SW 1271 (cell line): Measurements from ENCODE around the gene ACCS.

Experiments used
- DNase-seq, 2 experiments: peaks; one replicate each; lab custom pipeline; 2025; lab: John Stamatoyannopoulos, UW

Gene ACCS, protein sequence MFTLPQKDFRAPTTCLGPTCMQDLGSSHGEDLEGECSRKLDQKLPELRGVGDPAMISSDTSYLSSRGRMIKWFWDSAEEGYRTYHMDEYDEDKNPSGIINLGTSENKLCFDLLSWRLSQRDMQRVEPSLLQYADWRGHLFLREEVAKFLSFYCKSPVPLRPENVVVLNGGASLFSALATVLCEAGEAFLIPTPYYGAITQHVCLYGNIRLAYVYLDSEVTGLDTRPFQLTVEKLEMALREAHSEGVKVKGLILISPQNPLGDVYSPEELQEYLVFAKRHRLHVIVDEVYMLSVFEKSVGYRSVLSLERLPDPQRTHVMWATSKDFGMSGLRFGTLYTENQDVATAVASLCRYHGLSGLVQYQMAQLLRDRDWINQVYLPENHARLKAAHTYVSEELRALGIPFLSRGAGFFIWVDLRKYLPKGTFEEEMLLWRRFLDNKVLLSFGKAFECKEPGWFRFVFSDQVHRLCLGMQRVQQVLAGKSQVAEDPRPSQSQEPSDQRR

DNA sequence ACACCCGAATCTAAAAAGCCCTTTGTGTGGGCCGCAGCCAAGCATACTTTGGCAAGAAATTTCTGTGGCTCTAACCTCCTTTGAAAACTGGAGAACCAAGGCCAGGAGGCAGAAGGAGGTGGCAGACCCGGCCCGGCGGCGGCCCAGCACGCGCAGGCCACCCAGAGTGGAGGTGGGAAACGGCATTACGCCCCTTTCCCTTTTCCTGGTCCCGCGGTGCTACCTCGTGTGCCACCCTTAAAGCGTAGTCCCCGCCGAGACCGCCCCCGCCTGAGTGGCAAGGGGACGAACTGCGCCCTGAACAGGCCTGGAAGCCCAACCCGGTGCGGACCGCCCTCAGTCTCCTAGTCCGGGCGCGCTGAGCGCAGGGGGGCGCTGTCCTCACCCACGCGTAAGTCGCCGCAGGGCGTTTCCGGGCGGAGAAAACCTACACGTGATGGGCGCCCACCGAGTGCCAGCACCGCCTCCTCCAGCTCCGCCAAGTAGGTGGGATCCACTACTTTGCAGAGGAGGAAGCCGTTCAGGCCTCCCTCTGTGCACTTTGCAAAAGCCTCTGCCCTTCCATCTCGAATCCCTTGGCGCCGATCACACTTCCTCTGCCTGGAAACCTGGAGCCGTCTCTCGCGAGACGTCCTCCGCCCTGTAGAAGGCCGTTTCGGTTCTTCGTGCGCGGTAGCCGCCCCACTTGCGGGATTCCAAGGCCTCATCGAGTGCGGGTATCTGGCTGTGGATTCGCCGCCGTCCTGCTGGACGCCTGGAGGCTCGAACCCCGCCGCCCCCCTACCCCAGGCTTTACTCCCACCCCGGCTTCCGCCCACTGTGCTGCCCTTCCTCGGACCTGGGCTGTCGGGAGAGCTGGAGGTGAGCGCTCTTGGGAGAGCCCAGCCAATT is at the start of gene ACCS:
Gene ACCS (plus strand): TSS at position 430 of the 891 bp plus-strand sequence. CDS start 1,358 bp downstream, outside the sequence.
- peak; percentile 84 to 90 for DNase-seq

DNA sequence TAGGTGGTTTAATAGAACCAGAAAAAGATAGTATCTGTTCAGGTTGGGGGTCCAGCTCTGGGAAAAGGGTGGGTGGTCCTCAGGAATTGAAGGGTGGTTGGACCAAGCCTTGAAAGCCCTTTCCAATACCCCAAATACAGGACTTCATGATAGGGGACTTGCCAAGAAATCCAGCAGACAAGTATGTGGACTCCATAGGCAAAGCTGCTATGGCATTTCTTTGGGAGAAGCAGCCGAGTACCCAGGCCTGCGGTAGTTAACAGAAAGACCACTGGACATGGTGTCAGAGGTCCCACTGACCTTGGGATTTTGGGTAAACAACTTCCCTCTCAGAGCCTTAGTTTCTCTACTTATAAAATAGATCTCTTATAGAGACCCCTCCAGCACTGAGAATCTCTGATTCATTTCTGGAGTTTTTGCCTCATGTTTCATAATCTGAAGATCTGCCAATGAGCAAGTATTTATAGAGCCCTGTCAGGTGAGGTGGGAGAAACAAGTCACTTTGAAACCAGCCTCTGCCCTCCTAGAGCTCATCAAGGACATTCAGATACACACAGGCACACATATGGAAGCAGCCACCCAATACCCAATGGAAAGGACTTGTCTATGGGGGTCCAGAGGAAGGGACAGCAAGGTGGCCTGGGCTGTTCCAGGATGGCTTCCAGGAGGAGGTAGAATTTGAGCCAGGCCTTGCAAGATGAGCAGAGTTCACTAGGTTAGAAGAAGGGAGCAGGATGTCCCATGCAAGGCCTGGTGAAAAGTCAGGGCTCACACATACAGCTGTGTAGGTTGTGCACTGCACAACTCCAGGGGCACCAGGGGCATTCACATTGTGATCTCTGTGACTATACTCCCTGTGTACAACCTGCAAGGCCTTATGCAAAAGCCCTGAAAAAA is 49.3 kb upstream of the ACCS start:
- DNase-seq = no peak

DNA sequence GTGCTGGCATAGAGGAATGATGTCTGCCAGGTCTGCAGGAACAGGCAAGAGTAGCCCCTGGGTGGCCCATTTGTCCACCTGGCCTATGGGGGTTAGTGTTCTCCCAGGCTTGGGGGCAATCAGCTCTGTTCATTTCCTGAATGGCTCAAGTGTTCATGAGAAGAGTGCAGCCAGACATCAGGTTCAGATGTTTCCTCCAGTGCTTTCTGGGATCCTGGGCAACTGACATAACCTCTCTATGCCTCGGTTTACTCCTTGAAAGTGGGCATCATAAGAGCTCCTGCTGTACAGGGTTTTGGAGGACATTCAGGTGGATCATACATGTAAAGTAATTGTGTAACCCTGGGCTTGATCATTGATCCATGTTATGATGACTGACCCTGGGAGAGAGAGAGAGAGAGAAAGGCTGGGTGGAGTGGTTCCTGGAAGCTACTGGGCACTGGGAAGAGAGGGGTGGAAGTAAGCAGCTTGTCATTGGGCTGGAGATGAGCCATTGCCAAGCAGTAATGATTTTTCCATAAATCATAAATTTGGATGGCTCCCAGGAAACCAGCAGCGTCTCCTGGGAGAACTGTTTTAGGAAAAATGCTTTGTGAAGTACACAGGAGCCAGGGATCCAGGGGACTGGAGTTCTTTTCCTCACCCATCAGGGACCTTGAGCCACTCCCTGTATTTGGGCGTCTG is 48.5 kb upstream of the ACCS start:
- no peak for DNase-seq

DNA sequence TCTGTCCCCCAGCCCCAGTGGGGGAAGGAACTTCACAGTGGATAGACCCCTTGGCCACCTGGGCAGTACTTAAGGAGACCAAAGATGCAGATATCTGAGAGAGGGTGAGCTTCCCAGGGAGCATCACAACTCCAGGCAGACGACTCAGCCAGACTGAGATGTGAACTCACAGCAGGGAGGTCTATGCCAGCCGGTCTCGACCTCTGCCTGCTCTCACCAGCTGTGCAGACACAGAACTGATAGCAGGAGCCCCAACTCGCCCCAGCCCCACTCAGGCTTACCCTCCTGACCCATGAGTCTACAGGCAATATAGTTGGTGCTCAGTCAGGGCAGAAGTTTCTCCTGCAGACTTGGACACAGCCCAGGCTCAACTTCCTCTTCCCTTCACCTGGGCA is 47.9 kb upstream of the ACCS start:
- DNase-seq = no peak

DNA sequence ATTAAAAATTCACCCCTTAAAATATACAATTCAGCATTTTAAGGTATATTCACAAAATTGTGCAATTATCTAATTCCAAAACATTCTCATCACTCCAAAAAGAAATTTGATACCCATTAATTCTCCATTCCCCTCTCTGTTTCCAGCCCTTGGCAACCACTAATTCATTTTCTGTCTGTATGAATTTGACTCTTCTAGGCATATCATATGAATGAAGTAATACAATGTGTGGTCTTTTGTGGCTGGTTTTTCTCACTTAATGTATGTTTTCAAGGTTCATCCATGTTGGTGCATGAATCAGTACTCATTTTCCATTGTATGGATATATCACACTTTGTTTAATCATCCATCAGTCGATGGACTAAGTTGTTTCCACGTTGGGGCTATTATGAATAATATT is 47.2 kb upstream of the ACCS start:
- DNase-seq = no peak

DNA sequence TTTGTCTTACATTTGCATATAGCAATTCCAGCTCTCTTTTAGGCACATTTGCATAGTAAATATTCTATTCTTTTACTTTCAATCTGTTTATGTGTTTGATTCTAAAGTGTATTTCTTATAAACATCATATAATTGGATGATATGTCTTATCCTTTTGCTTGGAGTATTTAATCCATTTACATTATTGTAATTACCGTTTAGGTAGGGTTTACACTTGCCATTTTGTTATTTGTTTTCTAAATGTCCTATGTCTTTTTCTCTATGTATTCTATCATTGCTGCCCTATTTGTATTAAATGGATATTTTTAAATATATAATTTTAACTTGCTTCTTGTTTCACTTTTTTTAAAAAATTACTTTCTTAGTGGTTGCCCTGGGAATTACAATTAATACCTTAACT is 41.1 kb upstream of the ACCS start:
- no peak for DNase-seq

DNA sequence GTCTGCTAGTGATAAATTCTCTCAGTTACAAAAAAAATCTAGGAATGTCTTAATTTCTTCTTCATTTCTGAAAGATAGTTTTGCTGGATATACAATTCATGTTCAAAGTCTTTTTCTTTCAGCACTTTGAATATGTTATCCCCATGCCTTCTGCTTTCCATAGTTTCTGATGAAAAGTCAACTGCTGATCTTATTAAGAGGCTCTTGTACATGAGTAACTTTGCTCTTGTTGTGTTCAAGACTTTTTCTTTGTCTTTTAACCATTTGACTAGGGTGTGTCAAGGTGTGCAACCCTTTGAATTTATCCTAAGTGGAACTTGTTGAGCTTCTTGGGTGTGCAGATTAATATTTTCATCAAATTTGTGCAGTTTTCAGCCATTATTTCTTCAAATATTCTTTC is 40.3 kb upstream of the ACCS start:
- DNase-seq = no peak

DNA sequence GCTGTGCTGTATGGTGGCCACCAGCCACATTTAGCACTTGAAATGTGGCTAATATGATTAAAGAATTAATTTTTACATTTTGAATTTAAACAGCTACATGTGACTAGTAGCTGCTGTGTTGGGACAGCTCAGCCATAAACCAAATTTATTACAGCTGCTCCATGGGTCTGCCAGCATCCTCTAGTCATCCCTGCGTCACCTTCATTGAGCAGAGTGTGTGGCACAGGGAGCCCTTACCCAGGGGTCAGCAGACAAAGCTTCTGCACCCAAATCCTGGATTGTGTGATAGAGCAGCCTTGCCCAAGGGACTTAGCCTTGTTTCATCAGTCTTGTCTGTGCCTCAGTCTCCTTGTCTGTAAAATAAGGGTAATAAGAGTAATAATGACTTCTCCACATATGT is 37.7 kb upstream of the ACCS start:
- no peak for DNase-seq

DNA sequence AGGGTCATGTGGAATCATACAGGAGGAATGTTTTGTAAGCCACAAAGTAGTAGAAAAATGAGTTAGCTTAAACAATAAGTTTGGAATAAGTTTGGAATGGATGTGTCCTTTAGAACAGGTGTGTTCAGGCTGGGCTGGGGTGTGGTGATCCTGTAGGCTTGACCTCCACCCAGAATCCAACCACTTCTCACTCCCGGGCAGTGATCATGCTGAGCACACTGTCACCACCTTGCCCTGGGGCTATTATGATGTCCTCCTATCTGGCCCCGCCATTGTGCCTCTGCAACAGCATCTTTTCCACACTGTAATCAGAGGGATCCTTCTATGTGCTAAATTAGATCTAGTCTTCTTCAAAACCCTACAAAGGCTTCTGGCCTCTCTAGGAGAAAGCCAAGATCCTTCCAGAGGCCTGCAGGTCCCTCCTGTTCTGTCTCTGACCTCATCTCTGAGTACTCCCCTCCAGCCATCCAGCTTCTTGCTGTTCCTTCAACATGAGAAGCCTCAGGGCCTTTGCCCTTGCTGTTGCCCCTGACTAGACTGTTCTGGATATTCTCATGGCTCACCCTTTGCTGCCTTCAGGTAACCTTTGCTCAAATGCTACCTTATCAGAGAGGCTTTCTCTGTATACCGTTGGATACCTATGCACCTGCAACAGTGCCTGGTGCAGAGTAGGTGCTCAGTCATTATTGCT is 37.1 kb upstream of the ACCS start:
- no peak for DNase-seq

DNA sequence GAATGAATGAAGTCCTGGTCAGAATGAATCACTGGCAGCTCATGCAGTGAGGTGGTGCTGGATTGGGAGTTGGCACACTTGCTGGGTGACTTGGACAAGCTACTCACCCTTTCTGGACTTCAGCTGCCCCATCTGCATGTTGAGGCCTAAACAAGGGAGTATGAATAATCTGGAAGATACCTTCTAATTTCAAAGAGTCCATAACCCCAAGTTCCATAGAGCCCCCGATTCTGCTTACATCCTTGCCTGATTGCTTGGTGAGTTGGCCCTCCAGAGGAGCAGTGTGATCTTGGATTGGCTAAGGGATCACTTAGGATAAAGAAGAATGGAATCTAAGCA is 36.6 kb upstream of the ACCS start:
- DNase-seq = no peak

DNA sequence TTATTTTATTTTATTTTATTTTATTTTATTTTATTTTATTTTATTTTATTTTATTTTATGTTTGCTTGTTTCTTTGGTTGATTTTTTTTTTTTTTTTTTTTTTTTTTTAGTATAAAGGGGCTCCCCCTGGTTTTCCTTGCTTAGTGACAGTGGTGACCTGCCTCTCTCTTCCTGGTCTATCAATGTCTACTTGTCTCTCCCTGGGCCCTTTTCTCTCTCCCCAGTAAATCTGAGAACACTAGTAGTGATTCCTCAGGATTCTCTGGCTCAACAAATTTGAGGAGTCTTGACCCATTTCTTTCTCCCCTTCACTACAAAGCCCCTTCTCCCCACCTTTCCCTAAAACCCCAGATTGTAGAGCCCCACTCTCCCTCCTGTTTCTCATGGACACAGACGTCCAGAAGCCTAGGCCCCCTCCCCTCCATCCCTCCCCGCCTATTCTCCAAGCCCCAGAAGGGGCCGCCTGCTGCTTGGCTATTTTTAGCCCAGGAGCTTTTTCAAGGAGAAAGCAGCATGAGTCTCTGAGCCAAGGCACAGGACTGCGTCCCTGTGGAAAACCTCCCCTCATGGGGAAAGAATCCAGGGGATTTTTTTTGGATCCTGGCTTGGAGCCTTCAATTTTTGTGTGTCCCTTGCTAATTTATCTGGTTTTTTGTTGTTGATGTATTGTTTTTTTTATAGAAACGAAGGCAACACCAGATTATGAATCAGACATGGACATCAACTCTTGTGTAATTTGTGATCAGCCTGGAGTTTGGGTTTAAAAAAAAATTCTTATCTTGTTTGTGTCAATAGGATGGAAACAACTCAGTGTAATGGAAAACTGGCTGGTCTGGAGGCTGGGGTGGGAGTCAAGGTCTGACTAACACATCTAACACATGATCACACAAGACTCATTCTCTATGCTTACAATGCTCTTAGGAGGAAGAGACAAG is 35.8 kb upstream of the ACCS start:
- DNase-seq = no peak

DNA sequence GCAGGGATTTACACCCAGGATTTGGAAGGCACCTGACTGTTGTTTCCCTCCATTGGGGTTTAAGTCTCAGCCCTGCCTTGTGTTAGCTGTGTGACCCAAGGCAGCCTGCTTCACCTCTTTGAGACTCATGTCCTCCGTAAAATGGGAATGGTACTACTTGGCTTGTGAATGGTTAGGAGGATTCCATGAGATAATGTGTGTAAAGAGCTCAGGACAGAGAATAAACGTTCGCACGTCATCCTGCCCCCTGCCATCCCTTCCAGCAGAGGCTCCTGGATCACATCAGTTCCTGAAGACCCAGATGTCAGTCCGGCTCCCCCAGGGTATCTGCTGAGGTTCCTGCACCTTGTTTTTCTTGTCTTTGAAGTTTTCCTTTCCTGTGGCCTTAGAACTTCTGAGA is 35.1 kb upstream of the ACCS start:
- no peak for DNase-seq

DNA sequence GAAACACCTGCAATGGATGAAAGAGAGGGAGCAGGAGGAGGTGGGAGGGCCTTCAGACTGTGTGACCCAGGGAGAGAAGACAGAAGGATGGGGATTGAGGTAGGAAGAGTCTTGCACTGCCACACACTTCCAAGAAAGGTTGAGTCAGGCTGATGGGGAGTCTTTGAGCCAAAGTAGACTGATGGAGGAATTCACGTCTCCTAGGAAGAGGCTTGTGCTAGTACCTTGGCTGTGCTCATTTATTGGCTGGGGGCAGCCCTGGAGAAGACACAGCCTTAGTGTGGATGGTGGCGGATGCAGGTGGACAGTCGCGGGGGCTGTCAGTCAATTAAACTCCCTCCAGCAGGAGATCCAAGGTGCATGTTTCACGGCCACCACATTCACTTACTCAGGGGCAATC is 34.5 kb upstream of the ACCS start:
- DNase-seq = no peak

DNA sequence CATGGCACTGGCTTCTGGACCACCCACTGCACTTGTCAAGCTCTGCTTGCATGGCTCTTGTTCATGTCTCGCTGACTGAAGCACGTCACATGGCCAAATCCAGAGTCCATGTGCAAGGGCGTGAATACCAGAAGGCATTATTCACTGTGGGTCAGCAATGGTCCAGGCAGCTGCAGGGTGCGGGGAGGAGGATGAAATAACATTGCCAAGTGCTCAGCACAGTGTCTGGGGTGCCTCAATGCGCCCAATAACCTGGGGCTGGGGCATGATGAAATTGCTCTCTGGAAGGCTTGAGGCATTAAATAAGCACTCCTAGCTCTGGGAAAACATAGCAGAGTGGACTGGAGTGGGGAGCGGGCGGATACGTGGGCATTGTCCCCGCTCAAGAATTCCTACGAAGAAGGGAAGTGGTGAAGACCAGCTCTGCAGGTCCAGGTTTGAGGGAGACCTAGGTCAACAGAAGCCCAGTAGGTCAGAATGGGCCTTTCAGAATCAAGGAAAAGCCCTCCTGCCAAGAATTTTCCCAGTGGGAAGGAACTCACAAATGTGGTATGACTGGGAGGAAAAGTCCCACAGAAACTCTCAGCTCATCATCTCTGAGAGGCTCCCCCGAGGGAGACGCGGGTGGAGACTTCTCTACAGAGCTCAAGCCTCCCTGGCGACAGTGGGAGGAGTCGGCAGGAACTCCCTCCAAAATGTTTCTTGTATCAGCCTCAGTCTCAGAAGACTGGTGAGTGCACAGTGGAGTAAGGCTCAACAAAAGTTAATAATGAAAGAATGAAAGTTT is 33.6 kb upstream of the ACCS start:
- no peak for DNase-seq

DNA sequence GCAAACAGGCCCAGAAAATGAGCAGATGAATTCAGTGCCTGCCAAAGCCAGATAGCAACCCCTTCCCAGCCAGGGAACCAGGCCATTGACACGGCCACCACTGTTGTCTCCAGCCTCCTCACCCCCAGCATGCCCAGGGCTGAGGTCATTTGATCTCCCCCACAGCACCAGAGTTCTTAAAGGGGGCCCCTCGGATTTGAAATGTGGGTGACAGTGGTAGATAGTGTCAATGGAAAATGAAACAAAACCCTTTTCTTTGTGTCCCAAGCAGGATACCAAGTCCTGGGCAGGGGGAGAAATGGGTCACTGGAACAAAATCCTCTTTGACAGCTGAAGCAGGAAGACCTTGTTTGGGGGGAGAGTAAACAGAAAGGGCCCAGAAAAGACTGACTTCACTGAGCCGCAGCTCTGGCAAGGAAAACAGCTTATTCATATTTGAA is 32.6 kb upstream of the ACCS start:
- DNase-seq = no peak

DNA sequence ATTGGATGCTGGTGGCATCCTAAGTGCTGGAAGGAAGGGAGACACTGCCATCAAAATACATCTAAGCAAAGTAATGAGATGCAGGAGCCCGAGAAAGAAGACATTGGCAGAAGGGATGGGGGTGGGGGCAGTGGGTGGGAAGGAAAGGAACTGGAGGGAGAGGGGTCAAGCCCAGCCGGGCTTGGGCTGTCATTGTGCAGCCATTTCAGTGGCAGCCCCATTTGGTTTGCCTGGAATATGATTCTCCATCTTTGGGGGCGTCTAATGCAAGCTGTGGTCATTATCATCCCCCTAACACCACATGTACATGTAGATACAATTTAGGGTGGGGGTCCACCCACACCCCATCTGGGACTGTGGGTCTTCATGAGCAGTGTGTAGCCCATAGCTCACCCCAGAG is 32.2 kb upstream of the ACCS start:
- DNase-seq = no peak

DNA sequence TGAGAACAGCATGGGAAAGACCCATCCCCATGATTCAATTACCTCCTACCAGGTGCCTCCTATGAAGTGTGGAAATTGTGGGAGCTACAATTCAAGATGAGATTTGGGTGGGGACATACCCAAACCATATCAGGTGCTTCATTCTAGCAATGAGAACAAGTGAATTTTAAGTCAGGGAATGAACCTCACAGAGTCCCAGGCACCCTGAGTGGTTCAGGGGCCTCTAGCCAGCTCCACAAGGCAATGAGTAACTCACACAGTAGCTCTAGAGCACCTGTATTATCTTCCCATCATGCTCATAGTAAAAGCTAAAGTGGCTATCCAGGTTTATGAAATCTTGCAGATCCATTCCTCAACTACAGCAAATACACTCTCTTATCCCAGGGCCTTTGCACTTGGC is 31.4 kb upstream of the ACCS start:
- no peak for DNase-seq

DNA sequence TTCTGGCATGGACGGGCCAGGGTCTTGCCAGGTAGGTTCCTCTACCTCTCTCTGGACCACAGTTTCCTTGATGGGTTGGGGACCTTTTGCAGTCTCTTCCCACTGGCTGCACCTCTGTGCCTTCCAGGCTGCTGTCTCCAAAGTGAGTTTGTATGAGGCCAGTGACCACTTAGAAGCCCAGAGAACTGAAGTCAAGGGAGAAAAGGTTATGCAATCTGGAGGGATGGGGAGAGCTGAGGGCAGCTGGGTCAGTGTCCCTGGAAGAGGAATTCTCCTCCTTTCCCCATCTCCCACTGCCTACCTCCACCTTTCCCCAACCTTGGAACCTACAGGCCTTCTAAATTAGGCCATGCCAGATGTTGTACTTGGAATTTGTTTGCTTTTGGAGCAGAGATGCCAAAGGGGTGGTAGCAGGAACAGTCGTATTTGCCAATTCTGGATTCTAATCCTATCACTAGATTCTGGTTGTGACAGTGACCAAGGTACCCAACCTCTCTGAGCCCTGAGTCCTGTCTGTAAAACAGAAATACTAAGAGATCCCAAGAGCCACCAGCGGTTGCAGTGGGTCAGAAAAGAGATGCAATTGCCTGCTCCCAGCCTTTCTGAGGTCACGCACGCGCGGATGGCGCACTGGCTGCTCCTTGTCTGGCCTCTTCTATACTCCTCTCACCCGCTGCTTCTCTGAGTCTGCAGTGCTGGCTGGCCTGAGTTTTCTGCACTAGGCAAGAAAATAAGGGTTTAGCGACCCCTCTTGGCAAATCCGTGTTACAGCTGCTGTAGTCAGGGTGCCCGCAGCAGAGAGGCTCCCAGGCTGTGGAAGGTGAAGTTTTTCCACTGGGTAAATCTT is 29.0 kb upstream of the ACCS start:
- peak; percentile 15 to 52 for DNase-seq
